A673 (cell line): ENCODE data around the gene ZNF135. TPM values are rescaled to one million over a fixed set of nuclear protein-coding genes. Genes with fewer than 3 reads are reported as not detected.

Source experiments
- BruUV-seq: library from RNA; stranded (reverse); fragments of 400-500 nt; replicated peaks from 2 replicates; lab custom pipeline; 2021; lab: Mats Ljungman, UMichigan
- CTCF ChIA-PET: fragments of 300-600 bp; sonication (Branson Sonifier 250); formaldehyde crosslinking; loops from one replicate; lab custom pipeline; 2022; ENCODE audit warnings: antibody characterized with exemption; lab: Charles Lee
- POLR2A ChIA-PET: fragments of 300-600 bp; sonication (Branson Sonifier 250); formaldehyde crosslinking; loops from one replicate; lab custom pipeline; 2022; ENCODE audit warnings: antibody characterized with exemption; ENCODE audit not compliant: low non-redundant PET; lab: Charles Lee
- DNase-seq: peaks from one replicate; pipeline ENCODE4 v3.0.0-alpha.2; 2015; ENCODE audit warnings: low spot score
- H3K27ac ChIP-seq: fragments of 200-600 bp; sonication (generic); 2 replicates; pipeline ENCODE4 v1.5.1; 2016; ENCODE audit warnings: mixed run types, low read depth, mild to moderate bottlenecking, mixed read lengths, antibody characterized with exemption, low read length; ENCODE audit not compliant: poor library complexity, severe bottlenecking
- H3K27me3 ChIP-seq: fragments of 200-600 bp; sonication (generic); replicated peaks from 2 replicates; pipeline ENCODE4 v1.6.1; 2017; ENCODE audit warnings: mixed run types, low read depth, mild to moderate bottlenecking, mixed read lengths, antibody characterized with exemption, low read length; ENCODE audit not compliant: insufficient read depth, poor library complexity
- H3K36me3 ChIP-seq: fragments of 200-600 bp; sonication (generic); 2 replicates; pipeline ENCODE4 v1.6.1; 2016; ENCODE audit warnings: mixed run types, mild to moderate bottlenecking, mixed read lengths, antibody characterized with exemption, low read length; ENCODE audit not compliant: insufficient read depth, poor library complexity, severe bottlenecking
- H3K4me1 ChIP-seq: fragments of 200-600 bp; sonication (generic); 2 replicates; pipeline ENCODE4 v1.6.1; 2017; ENCODE audit warnings: mixed run types, mild to moderate bottlenecking, mixed read lengths, antibody characterized with exemption, low read length; ENCODE audit not compliant: insufficient read depth, poor library complexity, severe bottlenecking
- H3K4me3 ChIP-seq: fragments of 200-600 bp; sonication (generic); 2 replicates; pipeline ENCODE4 v1.5.1; 2016; ENCODE audit warnings: low read depth, mixed run types, mild to moderate bottlenecking, mixed read lengths, low read length; ENCODE audit not compliant: poor library complexity, severe bottlenecking
- H3K9me3 ChIP-seq: fragments of 200-600 bp; sonication (generic); 2 replicates; pipeline ENCODE4 v1.6.1; 2016; ENCODE audit warnings: mixed run types, low read depth, mild to moderate bottlenecking, mixed read lengths, antibody characterized with exemption, low read length; ENCODE audit not compliant: poor library complexity, severe bottlenecking
- EZH2 ChIP-seq: fragments of 200-600 bp; sonication (generic); IDR thresholded peaks from 2 replicates; pipeline ENCODE4 v1.6.1; 2017; ENCODE audit warnings: borderline replicate concordance, low read depth, mild to moderate bottlenecking, mixed read lengths, antibody characterized with exemption, low read length; ENCODE audit not compliant: poor library complexity, severe bottlenecking
- intact Hi-C: fragments of 100-400 bp; cut with micrococcal nuclease; formaldehyde crosslinking; loops from one replicate; pipeline ENCODE4 v1.10.0; 2022; ENCODE audit not compliant: unreplicated experiment
- total RNA-seq: library from RNA; stranded (reverse); gene quantifications from 2 replicates; pipeline ENCODE4 v1.2.3, GENCODE V29; 2021
- TF ChIP-seq, protein P1 (sequence below): fragments of 300-800, 200-600 bp; sonication (generic); conservative IDR thresholded peaks from 2 replicates; pipeline ENCODE4 v1.5.1; 2017; ENCODE audit warnings: low read depth, mild to moderate bottlenecking, antibody characterized with exemption, low read length, moderate library complexity, mixed read lengths

Gene ZNF135
- total RNA-seq, 1 experiment from 2014 or later = 7.0 TPM

DNA sequence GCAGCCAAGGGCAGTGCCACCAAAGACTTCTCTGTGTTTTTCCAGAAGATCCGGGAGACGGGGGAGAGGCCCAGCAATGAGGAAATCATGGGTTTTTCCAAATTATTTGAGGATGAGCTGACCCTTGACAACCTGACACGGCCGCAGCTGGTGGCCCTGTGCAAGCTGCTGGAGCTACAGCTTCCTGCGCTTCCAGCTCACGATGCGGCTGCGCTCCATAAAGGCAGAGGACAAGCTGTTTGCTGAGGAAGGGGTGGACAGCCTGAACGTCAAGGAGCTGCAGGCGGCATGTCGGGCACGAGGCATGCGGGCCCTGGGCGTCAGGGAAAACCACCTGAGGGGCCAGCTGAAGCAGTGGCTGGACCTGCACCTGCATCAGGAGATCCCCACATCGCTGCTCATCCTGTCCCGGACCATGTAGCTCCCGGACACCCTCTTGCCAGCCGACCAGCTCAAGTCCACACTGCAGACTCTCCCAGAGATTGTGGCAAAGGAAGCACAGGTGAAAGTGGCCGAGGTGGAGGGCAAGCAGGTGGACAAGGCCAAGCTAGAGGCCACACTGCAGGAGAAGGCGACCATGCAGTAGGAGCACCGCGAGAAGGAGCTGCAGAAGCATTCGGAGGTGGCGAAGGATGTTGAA, 13.6 kb upstream of the ZNF135 start:
- BruUV-seq = no TSS peak
- H3K36me3 ChIP-seq = no peaks in the 10 kb centered on the region
- ChIA-PET POLR2A (interaction anchor here (0.6 kb wide), 1 partner anchor 12 kb away, joined by 5 read pairs; no protein-coding TSS in a partner anchor), CTCF (no interaction called here)
- intact Hi-C loops = no loop called here
- no peak for DNase-seq
- H3K9me3 ChIP-seq = peaks cover 11% of the 10 kb centered on the region
- TF ChIP-seq EZH2 = no peak
- TF ChIP-seq, protein P1, sequence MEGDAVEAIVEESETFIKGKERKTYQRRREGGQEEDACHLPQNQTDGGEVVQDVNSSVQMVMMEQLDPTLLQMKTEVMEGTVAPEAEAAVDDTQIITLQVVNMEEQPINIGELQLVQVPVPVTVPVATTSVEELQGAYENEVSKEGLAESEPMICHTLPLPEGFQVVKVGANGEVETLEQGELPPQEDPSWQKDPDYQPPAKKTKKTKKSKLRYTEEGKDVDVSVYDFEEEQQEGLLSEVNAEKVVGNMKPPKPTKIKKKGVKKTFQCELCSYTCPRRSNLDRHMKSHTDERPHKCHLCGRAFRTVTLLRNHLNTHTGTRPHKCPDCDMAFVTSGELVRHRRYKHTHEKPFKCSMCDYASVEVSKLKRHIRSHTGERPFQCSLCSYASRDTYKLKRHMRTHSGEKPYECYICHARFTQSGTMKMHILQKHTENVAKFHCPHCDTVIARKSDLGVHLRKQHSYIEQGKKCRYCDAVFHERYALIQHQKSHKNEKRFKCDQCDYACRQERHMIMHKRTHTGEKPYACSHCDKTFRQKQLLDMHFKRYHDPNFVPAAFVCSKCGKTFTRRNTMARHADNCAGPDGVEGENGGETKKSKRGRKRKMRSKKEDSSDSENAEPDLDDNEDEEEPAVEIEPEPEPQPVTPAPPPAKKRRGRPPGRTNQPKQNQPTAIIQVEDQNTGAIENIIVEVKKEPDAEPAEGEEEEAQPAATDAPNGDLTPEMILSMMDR = no peak
- no peak overlapping the region for H3K27ac ChIP-seq
- no peaks in the 10 kb centered on the region for H3K4me1 ChIP-seq
- H3K27me3 ChIP-seq = no peaks in the 10 kb centered on the region
- no peak overlapping the region for H3K4me3 ChIP-seq

DNA sequence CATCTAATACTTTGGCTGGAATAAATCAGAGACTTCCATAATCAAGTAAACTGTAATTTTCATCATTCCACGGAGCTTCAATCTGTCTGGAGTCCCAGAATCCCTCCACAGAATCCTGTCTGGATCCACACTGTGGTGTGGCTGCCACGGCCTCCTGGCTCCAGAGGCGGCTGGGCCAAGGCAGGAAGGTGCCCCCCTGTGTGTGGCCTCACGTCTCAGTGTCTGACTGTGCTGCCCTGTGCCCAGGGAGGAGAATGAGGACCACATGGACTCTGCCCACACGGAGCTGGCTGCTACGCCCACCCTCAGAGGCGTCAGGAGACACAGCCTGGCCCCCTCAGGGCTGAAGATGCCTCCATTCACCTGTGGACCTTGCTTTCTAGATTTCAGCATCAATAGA, 12.2 kb upstream of the ZNF135 start:
- CTCF ChIA-PET = no interaction called here
- Histone ChIP-seq H3K36me3 (no peaks in the 10 kb centered on the region), H3K27me3 (no peaks in the 10 kb centered on the region), H3K4me3 (no peak overlapping the region), H3K4me1 (no peaks in the 10 kb centered on the region), H3K9me3 (peaks cover 15% of the 10 kb centered on the region), H3K27ac (no peak overlapping the region)
- TF ChIP-seq, protein P1 = no peak
- TF ChIP-seq EZH2 = no peak
- POLR2A ChIA-PET = no interaction called here
- no TSS peak for BruUV-seq
- no peak for DNase-seq
- intact Hi-C loops = no loop called here

DNA sequence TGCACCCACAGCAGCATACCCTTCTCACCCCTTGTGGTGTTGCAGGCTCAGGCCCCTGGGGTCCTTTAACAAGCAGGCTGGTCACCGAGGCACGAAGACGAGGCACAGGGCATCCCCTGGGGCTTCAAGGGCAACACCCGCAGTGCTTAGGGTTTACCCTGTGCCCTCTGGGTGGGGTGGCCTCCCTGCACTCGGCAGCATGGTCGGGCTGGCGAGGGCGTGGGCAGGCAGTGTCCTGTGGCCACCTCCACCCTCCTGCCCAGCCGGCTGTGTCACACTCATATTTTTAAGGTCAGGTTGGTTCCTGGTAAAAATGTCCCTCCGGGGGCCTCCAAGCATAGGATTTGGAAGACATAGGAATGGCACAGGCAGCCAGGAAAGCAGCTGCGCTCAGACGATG, 11.4 kb upstream of the ZNF135 start:
- no peak for DNase-seq
- ChIA-PET POLR2A (no interaction called here), CTCF (no interaction called here)
- TF ChIP-seq, protein P1 = no peak
- no peak for TF ChIP-seq EZH2
- H3K4me3 ChIP-seq = no peak overlapping the region
- no peaks in the 10 kb centered on the region for H3K4me1 ChIP-seq
- H3K36me3 ChIP-seq = no peaks in the 10 kb centered on the region
- H3K27ac ChIP-seq = no peak overlapping the region
- H3K27me3 ChIP-seq = no peaks in the 10 kb centered on the region
- no TSS peak for BruUV-seq
- intact Hi-C loops = no loop called here
- peaks cover 12% of the 10 kb centered on the region for H3K9me3 ChIP-seq
